Brain microvascular endothelial cell (primary cell): Measurements from ENCODE around the gene TMEM132D.

ENCODE experiments used
- DNase-seq: peaks from one replicate; pipeline ENCODE4 v3.0.0-alpha.2; 2020
- H3K27ac ChIP-seq: fragments of 250-450 bp; sonication (Bioruptor Pico); 2 replicates; pipeline ENCODE4 v1.5.1; 2020; ENCODE audit warnings: mild to moderate bottlenecking, moderate library complexity
- H3K27me3 ChIP-seq: fragments of 250-450 bp; sonication (Bioruptor Pico); replicated peaks from 2 replicates; pipeline ENCODE4 v1.5.1; 2020; ENCODE audit warnings: mild to moderate bottlenecking
- H3K36me3 ChIP-seq: fragments of 250-450 bp; sonication (Bioruptor Pico); replicated peaks from 2 replicates; pipeline ENCODE4 v1.5.1; 2020; ENCODE audit warnings: mild to moderate bottlenecking
- H3K4me3 ChIP-seq: 2 replicates; pipeline ENCODE4 v1.5.1; 2011; ENCODE audit warnings: low read depth, mild to moderate bottlenecking, control low read depth, low read length, moderate library complexity
- CTCF ChIP-seq: IDR thresholded peaks from 2 replicates; pipeline ENCODE4 v1.5.1; 2011; ENCODE audit warnings: low read depth, mild to moderate bottlenecking, moderate library complexity, low read length, control low read depth, inconsistent platforms; ENCODE audit errors: missing control alignments
- in situ Hi-C: cut with HindIII; loops from 2 replicates; pipeline ENCODE4 v1.10.0; 2017; ENCODE audit warnings: low sequenced_read_pairs, low pct_ligation_motif_present

TMEM132D gene

DNA sequence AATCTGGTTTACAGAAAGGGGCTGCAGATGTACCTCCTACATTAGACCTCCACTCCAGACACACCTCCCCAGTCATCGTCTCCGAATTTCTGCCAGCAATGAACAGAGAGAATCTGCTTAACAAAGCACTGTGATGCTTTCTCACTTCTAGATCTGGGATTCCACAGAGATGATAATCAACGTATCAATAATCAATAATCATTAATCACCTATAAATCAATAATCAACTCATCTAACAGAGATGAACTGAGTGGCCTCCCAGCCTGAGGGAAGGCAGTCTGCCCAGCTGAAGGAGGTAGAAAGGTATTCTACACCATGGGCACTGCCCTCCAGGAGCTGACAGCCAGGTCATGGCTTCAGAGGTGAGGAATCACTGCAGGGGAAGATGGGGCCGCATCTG lies 183.2 kb downstream of the TMEM132D start:
- H3K27me3 ChIP-seq = no peaks in the 10 kb centered on the region
- no peak for DNase-seq
- in situ Hi-C loops = no loop called here
- no peak overlapping the region for H3K27ac ChIP-seq
- no peaks in the 10 kb centered on the region for H3K36me3 ChIP-seq
- no peak for TF ChIP-seq CTCF
- no peak overlapping the region for H3K4me3 ChIP-seq

DNA sequence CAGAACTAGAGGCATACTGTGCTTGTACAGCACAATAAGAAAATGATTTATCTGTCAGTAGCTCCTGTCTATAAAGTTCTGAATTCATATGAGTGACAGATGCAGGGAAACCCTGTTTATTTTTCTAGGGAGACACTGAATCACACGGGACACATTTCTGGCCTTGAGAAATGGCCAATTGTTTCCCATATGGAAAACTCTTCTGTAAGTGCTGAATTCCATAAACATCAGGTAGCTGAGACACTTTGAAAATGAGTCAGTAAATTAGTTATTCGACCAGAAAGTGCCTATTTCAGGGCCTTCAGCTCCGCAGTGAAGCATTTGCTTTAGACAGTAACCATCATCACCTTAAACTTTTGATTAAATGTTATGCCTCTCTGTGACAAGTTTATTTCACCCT lies 184.4 kb downstream of the TMEM132D start:
- Histone ChIP-seq H3K27ac (no peak overlapping the region), H3K36me3 (no peaks in the 10 kb centered on the region), H3K27me3 (no peaks in the 10 kb centered on the region), H3K4me3 (no peak overlapping the region)
- in situ Hi-C loops = no loop called here
- no peak for TF ChIP-seq CTCF
- DNase-seq = no peak

DNA sequence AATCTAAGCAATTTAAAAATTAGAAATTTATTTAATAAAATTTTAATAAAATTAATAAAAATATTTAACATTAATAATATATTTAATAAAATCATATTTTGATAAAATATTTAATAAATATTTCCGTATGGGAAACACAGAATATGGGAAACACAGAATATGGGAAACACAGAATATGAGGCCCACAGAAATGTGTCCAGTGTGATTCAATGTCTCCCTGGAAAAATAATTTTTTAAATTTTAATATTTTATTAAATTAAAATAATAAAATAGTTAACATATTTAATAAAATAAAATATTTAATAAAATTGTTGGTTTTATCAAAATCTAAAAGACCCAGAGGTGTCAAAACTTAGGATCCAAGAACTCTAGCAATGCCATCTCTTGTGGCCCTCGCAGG lies 186.4 kb downstream of the TMEM132D start:
- DNase-seq = no peak
- no peak overlapping the region for H3K27ac ChIP-seq
- H3K36me3 ChIP-seq = no peaks in the 10 kb centered on the region
- no peak overlapping the region for H3K4me3 ChIP-seq
- H3K27me3 ChIP-seq = no peaks in the 10 kb centered on the region
- TF ChIP-seq CTCF = no peak
- in situ Hi-C loops = no loop called here

GRCh38 chr12:129716825-129717224 lies 187.0 kb downstream of the TMEM132D start:
- no peak for DNase-seq
- no peak overlapping the region for H3K27ac ChIP-seq
- H3K27me3 ChIP-seq = no peaks in the 10 kb centered on the region
- in situ Hi-C loops = no loop called here
- H3K4me3 ChIP-seq = no peak overlapping the region
- TF ChIP-seq CTCF = no peak
- H3K36me3 ChIP-seq = no peaks in the 10 kb centered on the region

DNA sequence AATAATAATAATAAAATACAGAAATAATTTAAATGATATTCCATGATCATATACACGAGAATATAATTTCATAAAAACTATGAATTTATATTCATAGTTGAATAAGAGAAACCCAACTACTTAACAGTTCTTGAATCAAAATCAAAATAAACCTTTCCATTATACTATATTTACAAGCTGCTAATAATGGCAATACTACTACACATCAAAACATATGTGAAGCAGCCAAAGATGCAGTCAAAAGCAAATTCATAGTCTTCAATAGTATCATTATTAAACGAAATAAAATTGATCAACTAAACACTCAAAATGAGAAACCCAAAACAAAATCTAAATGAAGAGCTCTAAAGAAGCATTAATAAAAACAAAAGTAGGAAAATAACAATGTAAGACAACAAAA lies 197.1 kb downstream of the TMEM132D start:
- Histone ChIP-seq H3K27me3 (no peaks in the 10 kb centered on the region), H3K36me3 (no peaks in the 10 kb centered on the region), H3K27ac (no peak overlapping the region), H3K4me3 (no peak overlapping the region)
- in situ Hi-C loops = no loop called here
- DNase-seq = no peak
- TF ChIP-seq CTCF = no peak

- in situ Hi-C loops = no loop called here
- Histone ChIP-seq H3K27ac (no peak overlapping the region), H3K4me3 (no peak overlapping the region), H3K36me3 (no peaks in the 10 kb centered on the region), H3K27me3 (no peaks in the 10 kb centered on the region)
- no peak for DNase-seq
- peak; percentile 14 for TF ChIP-seq CTCF
Measured at GRCh38 chr12:129704232-129704830, 199.5 kb downstream of the TMEM132D start.
